Testis (tissue), 3 donors: ENCODE measurements around the gene PDE7B. TPM values are rescaled to one million over a fixed set of nuclear protein-coding genes. Genes with fewer than 3 reads are reported as not detected.

Source experiments
- DNase-seq: peaks from one replicate; pipeline ENCODE4 v3.0.0-alpha.2; 2019
- H3K27ac ChIP-seq, 2 donors: fragments of 200-600 bp; sonication (generic); one replicate each; pipeline ENCODE4 v1.5.1; 2019
- H3K27me3 ChIP-seq: fragments of 200-600 bp; sonication (generic); one replicate; pipeline ENCODE4 v1.5.1; 2019
- H3K36me3 ChIP-seq: fragments of 200-600 bp; sonication (generic); one replicate; pipeline ENCODE4 v1.5.1; 2017; ENCODE audit warnings: low read depth; ENCODE audit errors: missing control alignments
- H3K4me1 ChIP-seq: fragments of 200-600 bp; sonication (generic); one replicate; pipeline ENCODE4 v1.5.1; 2019
- H3K4me3 ChIP-seq, 2 donors: fragments of 200-600 bp; sonication (generic); one replicate each; pipeline ENCODE4 v1.5.1; 2017 to 2019
- H3K9me3 ChIP-seq: fragments of 200-600 bp; sonication (generic); one replicate; pipeline ENCODE4 v1.5.1; 2017
- CTCF ChIP-seq, 3 experiments: fragments of 450-650 bp in 2 of 3; fragments of 200-600 bp in 1 of 3; sonication (generic) in 1 of 3; IDR thresholded peaks; one replicate each; pipeline ENCODE4 v1.5.1; 2016 to 2019; ENCODE audit warnings: antibody characterized with exemption in 3 of 3, mild to moderate bottlenecking in 2 of 3, moderate library complexity in 1 of 3
- POLR2A ChIP-seq: fragments of 450-650 bp; IDR thresholded peaks from one replicate; pipeline ENCODE4 v1.6.1; 2017; ENCODE audit warnings: antibody characterized with exemption, mild to moderate bottlenecking, moderate library complexity
- WGBS, 2 donors: methylation state at CpG; one replicate each; pipeline ENCODE4 v1.1.5; 2018; 5-methylcytosine and 5-hydroxymethylcytosine counted together
- intact Hi-C: fragments of 100-400 bp; cut with DNase I; formaldehyde crosslinking; loops from one replicate; pipeline ENCODE4 v1.15.1; 2023; ENCODE audit warnings: low total_unique reads
- polyA plus RNA-seq: library from polyadenylated mRNA; stranded (reverse); fragments of 350-450 nt; fragmentation: Illumina TruSeq; extraction: RNeasy Lipid Tissue Mini Kit (QIAGEN cat#74804); gene quantifications from one replicate; pipeline ENCODE4 v1.2.3, GENCODE V29; 2014; ENCODE audit warnings: low read depth, low replicate concordance; ENCODE audit not compliant: insufficient read depth
- total RNA-seq, 2 donors: library from RNA; depleted of rRNA; stranded (reverse); fragments of >200 nt; gene quantifications; one replicate each; pipeline ENCODE4 v1.2.3, GENCODE V29; 2016

PDE7B gene
- total and polyA plus RNA-seq, 3 donors from 2014 or later = 3.7 to 6.9 (median 4.4) TPM

- TF ChIP-seq CTCF (IDR thresholded peaks at IDR 0.05) (no peak), POLR2A (no peak)
- intact Hi-C loops = no loop called here
- no peak for DNase-seq
- peaks cover 14% of the 10 kb centered on the region for H3K4me1 ChIP-seq
- no peaks in the 10 kb centered on the region for H3K36me3 ChIP-seq
- WGBS, 2 donors = 23 to 29% methylated on average over 1 of the region's 1 CpG
- no peaks in the 10 kb centered on the region for H3K27me3 ChIP-seq
- H3K4me3 ChIP-seq = no peak overlapping the region
- H3K27ac ChIP-seq = peak overlapping the region; percentile 39 to 74
- H3K9me3 ChIP-seq = no peaks in the 10 kb centered on the region
These were observed 199.0 kb downstream of the PDE7B start for GRCh38 chr6:136050475-136050874.

- TF ChIP-seq CTCF (IDR thresholded peaks at IDR 0.05) (no peak), POLR2A (no peak)
- intact Hi-C loops = no loop called here
- 41 to 45% methylated on average over 12 of the region's 12 CpGs for WGBS, 2 donors
- Histone ChIP-seq H3K4me3 (no peak overlapping the region), H3K9me3 (no peaks in the 10 kb centered on the region), H3K36me3 (no peaks in the 10 kb centered on the region), H3K27ac (peak overlapping the region; percentile 39 to 74), H3K4me1 (peaks cover 14% of the 10 kb centered on the region), H3K27me3 (no peaks in the 10 kb centered on the region)
- DNase-seq = no peak
These were observed 199.8 kb downstream of the PDE7B start for GRCh38 chr6:136051140-136051775.

- Histone ChIP-seq H3K9me3 (no peaks in the 10 kb centered on the region), H3K4me1 (peaks cover 14% of the 10 kb centered on the region), H3K36me3 (no peaks in the 10 kb centered on the region), H3K27ac (peak overlapping the region in 1 of 2 donors; percentile 74), H3K27me3 (no peaks in the 10 kb centered on the region), H3K4me3 (no peak overlapping the region)
- 91 to 92% methylated on average over 2 of the region's 2 CpGs for WGBS, 2 donors
- DNase-seq = no peak
- no peak for TF ChIP-seq CTCF (IDR thresholded peaks at IDR 0.05)
- no peak for TF ChIP-seq POLR2A
- intact Hi-C loops = no loop called here
These were observed 200.5 kb downstream of the PDE7B start for GRCh38 chr6:136052031-136052430.

- Histone ChIP-seq H3K27me3 (no peaks in the 10 kb centered on the region), H3K4me1 (peaks cover 7% of the 10 kb centered on the region), H3K27ac (no peak overlapping the region), H3K9me3 (no peaks in the 10 kb centered on the region), H3K36me3 (no peaks in the 10 kb centered on the region), H3K4me3 (no peak overlapping the region)
- DNase-seq = no peak
- intact Hi-C loops = no loop called here
- 83 to 85% methylated on average over 1 of the region's 1 CpG for WGBS, 2 donors
- TF ChIP-seq POLR2A = no peak
- no peak for TF ChIP-seq CTCF (IDR thresholded peaks at IDR 0.05)
These were observed 207.4 kb downstream of the PDE7B start for GRCh38 chr6:136058852-136059251.

- DNase-seq = peak; percentile 34
- H3K4me3 ChIP-seq = no peak overlapping the region
- H3K27me3 ChIP-seq = no peaks in the 10 kb centered on the region
- H3K9me3 ChIP-seq = no peaks in the 10 kb centered on the region
- peaks cover 7% of the 10 kb centered on the region for H3K4me1 ChIP-seq
- H3K36me3 ChIP-seq = no peaks in the 10 kb centered on the region
- H3K27ac ChIP-seq = peak overlapping the region in 1 of 2 donors; percentile 1
- intact Hi-C loops = no loop called here
- 38 to 42% methylated on average over 6 of the region's 6 CpGs for WGBS, 2 donors
- no peak for TF ChIP-seq CTCF (IDR thresholded peaks at IDR 0.05)
- TF ChIP-seq POLR2A = no peak
These were observed 207.8 kb downstream of the PDE7B start for GRCh38 chr6:136059308-136059707.
